Measurements from ENCODE around the gene GPR148.

The GPR148 gene

GRCh38 chr2:130749641-130750040 lies 20.8 kb downstream of the GPR148 start:
- DNase-seq (ENCODE audit: low read depth in 2 of 2) = no peak

- DNase-seq (ENCODE audit: low read depth in 2 of 2) = no peak
Measured at GRCh38 chr2:130754811-130755210, 25.9 kb downstream of the GPR148 start.

GRCh38 chr2:130755256-130756052 lies 26.6 kb downstream of the GPR148 start, which contains the start of gene AMER3:
Gene AMER3, plus strand, starts transcription at chr2:130755540. Its CDS starts 6,533 bp downstream, at chr2:130762073.
- no peak for DNase-seq (ENCODE audit: low read depth in 2 of 2)

- DNase-seq (ENCODE audit: low read depth in 2 of 2) = no peak
Measured at GRCh38 chr2:130756053-130756873, 27.4 kb downstream of the GPR148 start.

- no peak for DNase-seq (ENCODE audit: low read depth in 2 of 2)
Measured at GRCh38 chr2:130756874-130757668, 28.2 kb downstream of the GPR148 start.

- no peak for DNase-seq (ENCODE audit: low read depth in 2 of 2)
Measured at GRCh38 chr2:130759906-130760753, 31.3 kb downstream of the GPR148 start.

GRCh38 chr2:130760754-130761751 lies 32.2 kb downstream of the GPR148 start:
- DNase-seq (ENCODE audit: low read depth in 2 of 2) = no peak

- no peak for DNase-seq (ENCODE audit: low read depth in 2 of 2)
Measured at GRCh38 chr2:130762031-130762909, 33.4 kb downstream of the GPR148 start.

GRCh38 chr2:130762910-130763385 lies 34.1 kb downstream of the GPR148 start:
- no peak for DNase-seq (ENCODE audit: low read depth in 2 of 2)

- no peak for DNase-seq (ENCODE audit: low read depth in 2 of 2)
Measured at GRCh38 chr2:130763405-130763804, 34.5 kb downstream of the GPR148 start.

GRCh38 chr2:130764035-130764820 lies 35.4 kb downstream of the GPR148 start:
- no peak for DNase-seq (ENCODE audit: low read depth in 2 of 2)

GRCh38 chr2:130764821-130765115 lies 35.9 kb downstream of the GPR148 start:
- no peak for DNase-seq (ENCODE audit: low read depth in 2 of 2)

GRCh38 chr2:130765464-130765863 lies 36.6 kb downstream of the GPR148 start:
- DNase-seq (ENCODE audit: low read depth in 2 of 2) = no peak

GRCh38 chr2:130766037-130766436 lies 37.2 kb downstream of the GPR148 start:
- no peak for DNase-seq (ENCODE audit: low read depth in 2 of 2)

GRCh38 chr2:130766711-130767407 lies 38.0 kb downstream of the GPR148 start:
- DNase-seq (ENCODE audit: low read depth in 2 of 2) = no peak

- DNase-seq (ENCODE audit: low read depth in 2 of 2) = no peak
Measured at GRCh38 chr2:130767408-130767775, 38.5 kb downstream of the GPR148 start.

- no peak for DNase-seq (ENCODE audit: low read depth in 2 of 2)
Measured at GRCh38 chr2:130768191-130768855, 39.5 kb downstream of the GPR148 start.

All from stimulated activated CD8-positive, alpha-beta memory T cell treated with anti-CD3 and anti-CD28 coated beads, Interleukin-7, amount 100 ng/mL, for 1 hour (primary cell).